Gastrocnemius medialis (tissue), 4 donors: ENCODE results near the gene GALNT6.

Source experiments
- CTCF ChIP-seq, 5 experiments: fragments of 450-650 bp in 3 of 5; fragments of 200-600 bp in 2 of 5; sonication (generic) in 2 of 5; IDR thresholded peaks in 4 of 5; conservative IDR thresholded peaks in 1 of 5; 1 replicate in 4 of 5; 2 replicates in 1 of 5; pipeline ENCODE4 v1.5.1; 2016 to 2019; ENCODE audit warnings: antibody characterized with exemption in 5 of 5, mild to moderate bottlenecking in 3 of 5, moderate library complexity in 3 of 5
- POLR2A ChIP-seq, 2 donors: fragments of 450-650 bp; IDR thresholded peaks; one replicate each; pipeline ENCODE4 v1.6.1; 2017; ENCODE audit warnings: antibody characterized with exemption in 2 of 2, mild to moderate bottlenecking in 2 of 2, moderate library complexity in 2 of 2

GRCh38 chr12:51383269-51383905, 7.8 kb downstream of the GALNT6 start:
- TF ChIP-seq CTCF (IDR thresholded peaks at IDR 0.05 in 4 of 5, conservative IDR thresholded peaks at IDR 0.05 in 1 of 5) (no peak), POLR2A (IDR thresholded peaks at IDR 0.05) (no peak)
